Activated CD8-positive, alpha-beta memory T cell treated with anti-CD3 and anti-CD28 coated beads for 36 hours (primary cell): ENCODE measurements around the gene LCN9. TPM values are rescaled to one million over a fixed set of nuclear protein-coding genes. Genes with fewer than 3 reads are reported as not detected.

Experiments used
- CTCF ChIA-PET: fragments of 350-600 bp; sonication (Branson Sonifier 250); formaldehyde crosslinking; loops from one replicate; lab custom pipeline; 2021; ENCODE audit warnings: antibody characterized with exemption; lab: Charles Lee
- POLR2A ChIA-PET: fragments of 350-600 bp; sonication (Branson Sonifier 250); formaldehyde crosslinking; loops from one replicate; lab custom pipeline; 2021; ENCODE audit warnings: antibody characterized with exemption; lab: Charles Lee
- total RNA-seq, 2 experiments: library from RNA; stranded (reverse); gene quantifications; one replicate each; pipeline ENCODE4 v1.2.3, GENCODE V29; 2021

LCN9 gene
- total RNA-seq, 2 experiments from 2014 or later: not detected

DNA sequence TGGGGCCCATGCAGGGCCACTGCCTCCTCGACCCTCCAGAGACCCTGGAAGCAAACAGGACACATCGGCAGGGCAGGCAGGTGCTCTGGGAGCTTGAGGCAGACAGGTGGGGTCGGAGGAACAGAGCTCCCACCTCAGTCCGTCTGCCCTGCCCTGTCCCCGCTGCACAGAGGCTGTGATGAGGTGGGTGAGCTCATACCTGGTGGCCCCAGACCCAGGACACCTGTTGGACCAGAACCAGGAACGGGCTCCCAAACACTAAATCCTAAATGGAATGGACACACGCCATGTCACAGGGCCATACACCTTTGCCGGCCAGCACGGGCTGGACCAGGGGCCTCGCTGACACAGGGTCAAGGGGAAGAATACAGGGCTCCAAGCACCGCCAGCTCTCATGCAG is 30.7 kb downstream of the LCN9 start:
- ChIA-PET POLR2A (no interaction called here), CTCF (no interaction called here)

- ChIA-PET POLR2A (no interaction called here), CTCF (no interaction called here)
Observed at GRCh38 chr9:135694414-135694813, 31.3 kb downstream of the LCN9 start.

DNA sequence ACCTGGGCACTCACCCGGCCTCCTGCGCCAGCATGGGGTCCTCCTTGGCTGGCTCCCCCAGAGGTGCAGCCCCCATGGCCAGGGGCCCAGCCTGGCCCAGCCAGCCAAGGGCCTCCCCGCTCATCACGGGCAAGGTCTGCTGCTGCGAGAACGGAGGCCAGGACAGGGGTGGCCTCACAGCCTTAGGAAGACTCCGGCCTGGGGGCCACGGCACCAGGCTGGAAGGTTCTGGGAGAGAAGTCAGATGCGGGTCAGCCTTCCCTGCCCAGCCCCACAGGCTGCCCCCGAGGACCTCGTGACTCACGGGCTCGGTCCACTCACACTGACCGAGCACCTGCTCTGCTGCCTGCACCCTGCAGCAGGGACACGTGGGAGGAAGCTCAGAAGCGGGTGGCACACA is 31.9 kb downstream of the LCN9 start:
- POLR2A ChIA-PET: interaction anchor here (0.6 kb wide), 1 partner anchor 137 kb away, joined by 3 read pairs; no protein-coding TSS in a partner anchor
- CTCF ChIA-PET: no interaction called here

DNA sequence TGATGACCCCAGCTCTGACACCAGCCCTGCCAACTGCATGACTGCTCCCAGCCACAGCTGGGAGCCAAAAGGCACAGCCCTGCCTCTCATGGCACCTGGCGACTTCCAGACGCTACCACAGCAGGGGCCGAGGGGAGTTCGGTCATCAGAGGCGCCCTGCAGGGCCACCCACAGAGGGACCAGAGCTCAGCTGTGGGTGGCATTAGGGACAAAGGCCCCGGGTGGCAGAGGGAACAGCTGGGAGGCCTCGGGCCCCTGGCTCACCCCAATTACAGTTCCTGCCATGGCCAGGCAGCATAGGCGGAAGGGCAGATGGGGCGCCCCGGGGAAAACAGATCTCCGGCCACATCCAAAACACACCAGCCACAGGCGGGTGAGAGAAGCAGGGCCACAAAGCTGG is 32.5 kb downstream of the LCN9 start:
- POLR2A ChIA-PET: no interaction called here
- CTCF ChIA-PET: no interaction called here

GRCh38 chr9:135696446-135696845 is 33.3 kb downstream of the LCN9 start:
- POLR2A ChIA-PET: no interaction called here
- CTCF ChIA-PET: no interaction called here

DNA sequence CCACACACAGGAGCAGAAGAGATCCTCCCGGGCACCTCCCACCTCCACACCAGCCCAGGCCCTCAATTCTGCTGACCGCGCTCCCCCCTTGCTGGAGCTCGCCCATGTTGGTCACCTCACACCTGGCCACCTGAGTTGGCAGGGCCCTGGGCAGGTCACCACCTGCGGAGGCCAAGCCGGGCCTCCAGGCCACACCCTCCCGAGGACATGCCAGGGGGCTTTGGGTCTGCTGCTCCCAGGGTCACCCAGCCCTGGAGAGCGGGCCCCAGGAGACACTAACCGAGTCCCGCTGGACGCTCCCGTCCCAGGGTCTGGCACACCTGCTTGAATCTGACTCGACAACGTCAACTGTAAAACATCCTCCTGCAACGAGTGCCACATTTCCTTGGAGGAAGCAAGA is 34.1 kb downstream of the LCN9 start:
- CTCF ChIA-PET: no interaction called here
- POLR2A ChIA-PET: no interaction called here

GRCh38 chr9:135698236-135698635 is 35.1 kb downstream of the LCN9 start:
- ChIA-PET POLR2A (no interaction called here), CTCF (no interaction called here)

GRCh38 chr9:135698767-135699166 is 35.7 kb downstream of the LCN9 start:
- POLR2A ChIA-PET: no interaction called here
- CTCF ChIA-PET: no interaction called here

DNA sequence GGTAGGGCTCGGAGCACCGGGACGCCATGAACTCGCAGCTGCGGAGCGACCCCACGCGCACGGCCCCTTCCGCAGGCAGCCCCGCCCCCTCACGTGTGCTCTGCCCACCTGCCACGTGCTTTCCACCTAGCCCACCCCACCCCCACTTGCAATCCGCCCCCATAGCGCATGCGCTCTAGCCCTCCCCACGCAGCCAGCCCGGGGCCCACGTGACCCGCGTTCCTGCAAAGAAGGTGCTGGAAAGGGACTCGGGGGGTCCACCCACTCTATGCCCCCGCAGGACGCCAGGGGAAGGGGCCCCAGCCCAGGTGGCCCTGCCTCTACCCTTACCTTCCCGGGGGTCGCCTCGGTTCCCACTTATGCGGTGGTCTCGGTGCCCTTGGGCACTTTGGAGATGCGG is 36.3 kb downstream of the LCN9 start, which contains the start of gene SOHLH1:
Gene SOHLH1 (minus strand): TSS at position 42 of the 400 bp plus-strand sequence. CDS start 14 bp downstream, at position 28.
- ChIA-PET POLR2A (no interaction called here), CTCF (no interaction called here)

DNA sequence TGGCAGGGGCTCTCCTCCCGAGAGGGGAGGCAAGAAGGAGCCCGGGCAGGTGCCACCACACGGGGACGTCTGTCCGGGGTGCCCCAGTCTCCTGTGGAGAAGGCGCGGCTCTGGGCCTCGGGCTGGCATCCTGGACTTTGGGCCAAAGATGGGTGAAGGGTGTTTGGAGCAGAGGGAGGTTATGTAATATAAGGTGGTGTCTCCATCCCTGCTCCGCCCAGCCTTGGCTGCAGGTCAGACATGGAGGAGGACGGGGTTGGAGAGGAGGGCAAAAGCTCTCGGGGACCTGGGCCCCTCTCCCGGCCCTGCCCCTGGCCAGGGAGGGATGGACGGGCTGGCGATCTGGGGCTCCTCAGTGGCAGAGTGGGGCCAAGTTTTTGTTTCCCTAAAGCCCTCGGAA is 37.4 kb downstream of the LCN9 start:
- CTCF ChIA-PET: no interaction called here
- POLR2A ChIA-PET: no interaction called here

GRCh38 chr9:135701067-135701958 is 38.2 kb downstream of the LCN9 start:
- POLR2A ChIA-PET: no interaction called here
- CTCF ChIA-PET: interaction anchor here (1.0 kb wide), 1 partner anchor 12 kb away, joined by 3 read pairs; no protein-coding TSS in a partner anchor

DNA sequence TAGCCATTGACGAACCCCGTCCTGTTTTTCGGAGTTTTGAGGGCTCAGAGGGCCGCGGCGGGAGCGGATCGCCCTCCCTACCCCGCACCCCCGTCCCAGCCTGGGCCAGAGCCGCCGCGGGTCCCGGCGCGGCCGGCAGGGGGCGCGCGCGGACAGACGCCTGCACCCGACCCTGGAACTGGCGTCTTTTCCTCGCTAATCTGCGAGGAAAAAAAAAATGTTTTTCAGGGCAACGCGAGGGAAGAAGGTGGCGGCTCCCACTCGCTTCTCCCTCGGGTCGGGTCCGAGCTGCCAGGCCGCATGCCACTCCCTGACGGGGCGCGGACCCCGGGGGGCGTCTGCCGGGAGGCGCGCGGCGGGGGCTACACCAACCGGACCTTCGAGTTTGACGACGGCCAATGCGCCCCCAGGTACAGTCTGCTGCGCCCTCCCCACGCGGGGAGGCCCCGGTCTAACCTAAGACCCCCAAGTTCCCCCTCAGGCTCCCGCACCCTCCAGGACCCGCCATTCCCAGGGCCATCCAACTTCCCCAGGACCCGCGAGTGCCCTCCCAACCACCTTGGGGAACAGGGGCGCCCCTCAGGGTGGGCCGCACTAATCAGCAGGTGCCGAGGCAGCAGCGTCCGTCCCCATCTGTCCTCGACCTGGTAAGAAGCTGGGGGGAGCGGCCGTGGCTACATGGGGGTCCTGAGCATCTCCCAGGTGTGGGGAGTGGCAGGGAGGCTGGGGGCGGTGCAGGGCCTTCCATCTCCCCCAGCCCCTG is 39.0 kb downstream of the LCN9 start, which contains the start of gene KCNT1:
Gene KCNT1 (plus strand): TSS at position 227 of the 763 bp plus-strand sequence. CDS start 74 bp downstream, at position 301.
- CTCF ChIA-PET: interaction anchor here (1.0 to 1.1 kb wide), 2 partner anchors 11 to 354 kb away, joined by 3 read pairs; no protein-coding TSS in a partner anchor
- POLR2A ChIA-PET: no interaction called here

GRCh38 chr9:135703726-135704125 is 40.6 kb downstream of the LCN9 start:
- POLR2A ChIA-PET: no interaction called here
- CTCF ChIA-PET: no interaction called here

GRCh38 chr9:135704483-135704882 is 41.4 kb downstream of the LCN9 start:
- POLR2A ChIA-PET: no interaction called here
- CTCF ChIA-PET: no interaction called here

GRCh38 chr9:135705376-135705775 is 42.3 kb downstream of the LCN9 start:
- POLR2A ChIA-PET: no interaction called here
- CTCF ChIA-PET: interaction anchor here (0.6 kb wide), 1 partner anchor 176 kb away, joined by 3 read pairs; no protein-coding TSS in a partner anchor

DNA sequence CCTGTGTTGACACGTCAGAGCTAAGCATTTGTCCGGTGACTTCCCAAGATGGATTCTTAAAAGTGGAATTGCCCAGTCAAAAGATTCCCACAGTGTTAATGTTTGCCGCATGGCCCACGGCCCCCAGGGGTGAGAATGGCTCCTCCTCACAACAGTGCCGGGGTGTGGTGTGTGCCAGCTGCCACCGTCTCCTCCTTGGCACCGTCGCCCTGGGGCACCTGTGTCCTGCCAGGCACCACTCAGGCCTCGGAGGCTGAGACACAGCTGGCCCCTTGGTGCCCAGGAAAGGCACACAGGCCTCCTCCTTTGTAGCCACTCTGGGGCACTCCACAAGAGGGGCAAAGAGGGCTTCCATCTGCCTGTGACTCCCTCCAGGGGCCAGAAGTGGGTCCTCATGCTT is 43.2 kb downstream of the LCN9 start:
- ChIA-PET CTCF (interaction anchor here (0.6 kb wide), 1 partner anchor 175 kb away, joined by 3 read pairs; no protein-coding TSS in a partner anchor), POLR2A (no interaction called here)

DNA sequence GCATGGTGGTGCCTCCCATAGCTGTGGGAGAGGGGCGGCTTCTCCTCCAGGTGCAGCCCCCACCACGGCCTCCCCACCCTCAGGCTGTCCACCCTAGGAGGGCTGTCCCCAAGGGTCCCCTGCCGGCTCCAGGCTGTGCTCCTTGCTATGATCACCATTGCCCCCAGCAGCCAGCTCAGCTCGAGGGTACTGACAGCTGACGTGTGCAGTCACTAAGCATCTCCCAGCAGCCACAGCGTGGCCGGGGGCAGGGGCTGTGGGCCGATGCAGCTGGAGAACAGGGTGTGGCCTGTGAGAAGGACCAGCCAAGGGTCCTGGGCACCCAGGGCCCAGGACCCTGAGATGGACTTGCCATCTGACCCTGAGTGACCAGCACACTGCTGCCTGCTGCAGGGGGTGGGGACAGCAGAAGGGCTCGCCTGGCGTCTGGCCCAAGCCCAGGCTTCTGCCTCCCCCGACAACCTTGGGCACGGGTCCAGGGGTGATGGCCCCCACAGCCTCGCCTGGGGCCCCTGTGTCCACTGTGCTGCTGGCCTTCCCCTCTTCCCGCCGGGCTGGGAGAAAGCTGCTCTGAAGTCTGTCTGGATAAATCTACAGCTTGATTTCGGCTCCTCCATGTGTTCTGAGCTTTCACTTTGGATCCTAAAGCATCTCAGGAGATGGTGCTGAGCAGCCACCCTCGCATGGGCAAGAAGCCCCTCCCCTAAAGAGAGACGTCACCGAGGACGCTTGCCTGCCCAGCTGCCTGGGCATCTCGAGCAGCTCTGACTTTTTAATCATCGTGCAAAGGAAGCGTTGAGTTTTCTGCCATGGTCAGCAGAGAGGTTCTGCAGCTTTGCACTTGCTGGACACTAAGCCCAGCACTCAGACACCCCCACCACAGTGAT is 44.4 kb downstream of the LCN9 start:
- ChIA-PET CTCF (no interaction called here), POLR2A (no interaction called here)

DNA sequence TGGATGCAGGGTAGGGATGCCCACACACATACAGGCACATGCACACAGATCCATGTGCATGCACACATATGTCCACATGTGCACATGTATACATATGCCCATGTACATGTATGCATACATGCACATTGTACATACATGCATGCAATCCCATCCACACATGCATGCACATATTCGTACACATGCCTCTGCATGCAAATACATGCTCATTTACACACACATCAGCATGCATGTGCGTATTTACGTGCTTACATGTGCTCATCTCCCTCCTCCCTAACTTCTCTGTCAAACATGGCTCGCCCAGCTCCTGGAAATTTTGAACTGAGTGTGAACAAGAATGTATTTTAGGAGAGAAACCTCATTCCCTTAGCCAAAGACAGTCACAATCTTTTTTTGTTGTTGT is 45.1 kb downstream of the LCN9 start:
- ChIA-PET POLR2A (no interaction called here), CTCF (no interaction called here)

DNA sequence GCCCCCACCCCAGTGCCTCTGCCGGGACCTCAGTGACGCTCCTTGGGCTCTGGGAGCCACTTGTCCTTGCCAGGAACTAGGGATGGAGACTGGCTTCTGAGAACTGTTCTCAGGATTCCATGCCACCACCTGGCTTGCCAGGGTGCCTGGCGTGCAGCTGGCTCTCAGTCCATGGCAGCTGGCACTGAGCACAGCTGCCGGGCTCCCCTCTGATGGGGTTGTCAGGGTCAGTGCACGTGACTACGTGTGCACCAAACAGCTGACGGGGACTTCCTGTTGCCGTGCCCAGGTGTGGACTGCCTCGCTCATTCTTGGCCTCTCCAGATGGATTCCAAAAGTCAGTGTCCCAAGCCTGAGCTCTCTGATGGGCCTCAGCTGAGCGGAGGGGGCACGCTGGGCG is 48.3 kb downstream of the LCN9 start:
- POLR2A ChIA-PET: no interaction called here
- CTCF ChIA-PET: no interaction called here
